ENCODE measurements around the gene CAPRIN2. TPM values are rescaled to one million over a fixed set of nuclear protein-coding genes. Genes with fewer than 3 reads are reported as not detected.

Gene CAPRIN2
- polyA plus RNA-seq, 1 experiment: 15.6 TPM

GRCh38 chr12:30661210-30661609, 93.5 kb downstream of the CAPRIN2 start:
- no peaks in the 10 kb centered on the region for H3K9me3 ChIP-seq (ENCODE audit: control insufficient read depth, insufficient read depth, low read length)
- H3K4me3 ChIP-seq (ENCODE audit: low read depth, low read length): no peak overlapping the region
- ChIA-PET CTCF (interaction anchor here (0.7 kb wide), 1 partner anchor 12 kb away, joined by 3 read pairs; no protein-coding TSS in a partner anchor), POLR2A (no interaction called here)
- no peak overlapping the region for H3K27ac ChIP-seq (ENCODE audit: low read depth, low read length)
- TF ChIP-seq, protein P1, sequence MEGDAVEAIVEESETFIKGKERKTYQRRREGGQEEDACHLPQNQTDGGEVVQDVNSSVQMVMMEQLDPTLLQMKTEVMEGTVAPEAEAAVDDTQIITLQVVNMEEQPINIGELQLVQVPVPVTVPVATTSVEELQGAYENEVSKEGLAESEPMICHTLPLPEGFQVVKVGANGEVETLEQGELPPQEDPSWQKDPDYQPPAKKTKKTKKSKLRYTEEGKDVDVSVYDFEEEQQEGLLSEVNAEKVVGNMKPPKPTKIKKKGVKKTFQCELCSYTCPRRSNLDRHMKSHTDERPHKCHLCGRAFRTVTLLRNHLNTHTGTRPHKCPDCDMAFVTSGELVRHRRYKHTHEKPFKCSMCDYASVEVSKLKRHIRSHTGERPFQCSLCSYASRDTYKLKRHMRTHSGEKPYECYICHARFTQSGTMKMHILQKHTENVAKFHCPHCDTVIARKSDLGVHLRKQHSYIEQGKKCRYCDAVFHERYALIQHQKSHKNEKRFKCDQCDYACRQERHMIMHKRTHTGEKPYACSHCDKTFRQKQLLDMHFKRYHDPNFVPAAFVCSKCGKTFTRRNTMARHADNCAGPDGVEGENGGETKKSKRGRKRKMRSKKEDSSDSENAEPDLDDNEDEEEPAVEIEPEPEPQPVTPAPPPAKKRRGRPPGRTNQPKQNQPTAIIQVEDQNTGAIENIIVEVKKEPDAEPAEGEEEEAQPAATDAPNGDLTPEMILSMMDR (IDR thresholded peaks at IDR 0.05; ENCODE audit: low read depth, low read length): no peak
- DNase-seq (ENCODE audit: low read depth, low spot score): no peak
- no peaks in the 10 kb centered on the region for H3K27me3 ChIP-seq (ENCODE audit: control insufficient read depth, insufficient read depth, low read length)

Other genes starting within 250 kb of the CAPRIN2 start
- 19.6 and 21.2 TPM in 2 replicates for gene IPO8, start 59.1 kb downstream of the CAPRIN2 start, polyA plus RNA-seq (2011; rRNA removed)
- gene TSPAN11, start 171.8 kb upstream of the CAPRIN2 start, polyA plus RNA-seq (2011; rRNA removed): 0.37 and 0.78 TPM in 2 replicates

All from AG04450 (cell line).